ENCODE measurements around the gene FCRL6.

Gene FCRL6

DNA sequence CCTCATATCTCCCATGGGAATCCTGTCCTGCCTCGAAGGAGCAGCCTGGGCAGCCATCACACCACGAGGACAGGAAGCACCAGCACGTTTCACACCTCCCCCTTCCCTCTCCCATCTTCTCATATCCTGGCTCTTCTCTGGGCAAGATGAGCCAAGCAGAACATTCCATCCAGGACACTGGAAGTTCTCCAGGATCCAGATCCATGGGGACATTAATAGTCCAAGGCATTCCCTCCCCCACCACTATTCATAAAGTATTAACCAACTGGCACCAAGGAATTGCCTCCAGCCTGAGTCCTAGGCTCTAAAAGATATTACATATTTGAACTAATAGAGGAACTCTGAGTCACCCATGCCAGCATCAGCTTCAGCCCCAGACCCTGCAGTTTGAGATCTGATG lies 33.2 kb downstream of the FCRL6 start:
- no peak for DNase-seq (ENCODE audit: low read depth, low spot score)

DNA sequence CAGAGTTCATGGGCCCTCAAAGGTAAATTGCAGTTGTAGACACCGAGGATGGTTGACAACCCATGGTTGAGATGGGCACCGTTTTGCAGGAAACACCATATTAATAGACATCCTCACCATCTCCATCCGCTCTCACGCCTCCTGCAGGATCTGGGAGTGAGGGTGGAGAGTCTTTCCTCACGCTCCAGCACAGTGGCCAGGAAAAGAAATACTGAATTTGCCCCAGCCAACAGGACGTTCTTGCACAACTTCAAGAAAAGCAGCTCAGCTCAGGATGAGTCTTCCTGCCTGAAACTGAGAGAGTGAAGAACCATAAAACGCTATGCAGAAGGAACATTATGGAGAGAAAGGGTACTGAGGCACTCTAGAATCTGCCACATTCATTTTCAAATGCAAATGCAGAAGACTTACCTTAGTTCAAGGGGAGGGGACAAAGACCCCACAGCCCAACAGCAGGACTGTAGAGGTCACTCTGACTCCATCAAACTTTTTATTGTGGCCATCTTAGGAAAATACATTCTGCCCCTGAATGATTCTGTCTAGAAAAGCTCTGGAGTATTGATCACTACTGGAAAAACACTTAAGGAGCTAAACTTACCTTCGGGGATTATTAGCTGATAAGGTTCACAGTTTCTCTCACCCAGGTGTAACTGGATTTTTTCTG lies 33.8 kb downstream of the FCRL6 start:
- no peak for DNase-seq (ENCODE audit: low read depth, low spot score)

- DNase-seq (ENCODE audit: low read depth, low spot score) = no peak
Observed at GRCh38 chr1:159838715-159839114, 36.6 kb downstream of the FCRL6 start.

GRCh38 chr1:159839116-159839849 lies 37.1 kb downstream of the FCRL6 start:
- DNase-seq (ENCODE audit: low read depth, low spot score) = no peak

DNA sequence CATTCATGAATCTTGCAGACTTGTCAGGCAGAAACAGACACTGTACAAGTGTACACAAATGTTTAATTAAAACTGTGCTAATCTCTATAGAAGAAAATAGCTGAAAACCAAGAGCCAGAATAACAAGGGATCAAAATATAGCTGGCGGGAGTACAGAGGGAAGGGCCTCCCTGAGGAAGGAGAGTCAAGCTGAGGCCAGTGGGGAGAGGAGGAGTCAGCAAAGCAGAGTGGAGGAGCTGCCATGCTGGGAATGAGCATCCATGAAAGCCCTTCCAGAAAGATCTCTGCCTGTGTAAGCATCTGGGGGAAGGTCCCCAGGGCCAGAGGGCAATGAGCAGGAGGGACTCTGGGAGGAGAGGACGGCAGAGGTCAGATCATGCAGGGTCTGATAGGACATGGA lies 39.6 kb downstream of the FCRL6 start:
- no peak for DNase-seq (ENCODE audit: low read depth, low spot score)

DNA sequence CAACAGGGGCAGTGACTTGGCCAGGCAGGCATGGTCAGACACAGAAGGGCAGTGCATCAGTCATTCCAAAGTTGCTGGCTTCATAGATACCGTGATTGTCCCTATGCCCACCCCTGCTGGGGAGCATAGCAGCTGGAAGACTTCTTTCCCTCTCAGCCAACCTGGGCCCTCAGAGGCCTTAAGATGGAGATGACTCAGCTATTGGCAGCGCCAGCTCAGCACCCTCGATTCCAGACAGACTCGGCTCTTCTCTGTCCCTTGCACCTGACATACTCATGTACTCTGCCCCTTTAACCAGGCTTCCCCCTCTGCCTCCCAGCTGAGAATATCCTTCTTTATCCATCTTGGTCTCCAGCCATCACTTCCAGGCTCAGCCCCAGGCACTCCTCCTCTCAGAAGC lies 41.3 kb downstream of the FCRL6 start:
- no peak for DNase-seq (ENCODE audit: low read depth, low spot score)

DNA sequence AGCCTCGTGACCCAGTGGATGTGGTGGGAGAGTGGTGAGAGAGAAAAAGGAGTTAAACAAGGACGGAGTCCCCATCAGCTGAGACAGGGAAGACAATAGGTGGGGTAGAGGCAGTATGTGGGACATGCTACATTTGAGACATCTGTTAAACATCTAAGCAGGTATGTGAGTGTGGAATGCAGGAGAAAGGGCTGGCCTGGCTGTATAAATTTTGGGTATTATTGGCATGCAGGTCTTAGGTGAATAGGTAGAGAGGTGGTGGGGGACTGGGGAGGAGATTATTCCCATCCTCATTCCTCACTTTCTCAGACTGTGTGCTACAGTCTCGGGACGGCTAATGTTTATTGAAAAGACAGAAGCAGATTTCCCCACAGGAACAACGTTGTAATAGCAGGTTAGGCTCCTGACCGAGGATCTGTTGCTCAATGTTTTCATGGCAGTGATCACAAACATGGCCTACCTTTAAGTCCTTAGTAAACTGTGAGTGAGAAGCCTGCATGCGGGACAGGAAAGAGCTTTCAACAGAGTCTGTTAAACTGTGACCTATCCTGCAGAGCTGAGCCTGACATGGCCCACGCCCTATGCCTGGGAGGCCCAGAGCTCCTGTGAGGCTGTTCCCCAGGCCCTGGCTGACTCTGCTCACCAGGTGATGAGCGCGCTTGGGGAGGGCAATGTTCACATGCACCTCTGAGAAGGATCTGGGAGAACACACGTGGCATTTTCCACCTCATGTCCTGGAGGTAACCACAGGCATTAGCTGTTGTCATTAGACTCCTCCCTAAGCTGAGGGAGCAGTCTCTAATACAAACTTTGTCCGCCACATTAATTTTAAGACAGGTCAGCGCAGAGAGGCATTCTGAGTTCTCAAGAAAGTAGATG lies 43.8 kb downstream of the FCRL6 start:
- no peak for DNase-seq (ENCODE audit: low read depth, low spot score)

- no peak for DNase-seq (ENCODE audit: low read depth, low spot score)
Observed at GRCh38 chr1:159847231-159847630, 45.1 kb downstream of the FCRL6 start.

DNA sequence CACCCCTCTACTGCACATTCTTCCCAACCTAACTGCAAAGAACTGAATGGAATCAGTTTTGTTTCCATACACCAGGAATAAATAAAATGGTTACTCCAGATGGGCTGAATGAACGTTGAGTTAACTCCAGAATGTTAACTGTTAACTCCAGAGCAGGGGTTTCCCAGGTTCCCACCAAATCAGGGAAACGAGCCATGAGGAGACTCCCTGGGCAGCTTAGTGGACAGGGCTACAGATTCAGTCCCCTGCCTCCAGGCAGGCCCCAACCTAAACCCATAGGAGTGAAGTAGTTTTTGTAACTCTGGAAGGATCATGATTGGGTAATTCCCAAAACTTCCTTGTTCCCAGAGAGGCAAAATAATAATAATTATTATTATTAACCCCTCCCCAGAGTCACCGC lies 46.2 kb downstream of the FCRL6 start:
- no peak for DNase-seq (ENCODE audit: low read depth, low spot score)

DNA sequence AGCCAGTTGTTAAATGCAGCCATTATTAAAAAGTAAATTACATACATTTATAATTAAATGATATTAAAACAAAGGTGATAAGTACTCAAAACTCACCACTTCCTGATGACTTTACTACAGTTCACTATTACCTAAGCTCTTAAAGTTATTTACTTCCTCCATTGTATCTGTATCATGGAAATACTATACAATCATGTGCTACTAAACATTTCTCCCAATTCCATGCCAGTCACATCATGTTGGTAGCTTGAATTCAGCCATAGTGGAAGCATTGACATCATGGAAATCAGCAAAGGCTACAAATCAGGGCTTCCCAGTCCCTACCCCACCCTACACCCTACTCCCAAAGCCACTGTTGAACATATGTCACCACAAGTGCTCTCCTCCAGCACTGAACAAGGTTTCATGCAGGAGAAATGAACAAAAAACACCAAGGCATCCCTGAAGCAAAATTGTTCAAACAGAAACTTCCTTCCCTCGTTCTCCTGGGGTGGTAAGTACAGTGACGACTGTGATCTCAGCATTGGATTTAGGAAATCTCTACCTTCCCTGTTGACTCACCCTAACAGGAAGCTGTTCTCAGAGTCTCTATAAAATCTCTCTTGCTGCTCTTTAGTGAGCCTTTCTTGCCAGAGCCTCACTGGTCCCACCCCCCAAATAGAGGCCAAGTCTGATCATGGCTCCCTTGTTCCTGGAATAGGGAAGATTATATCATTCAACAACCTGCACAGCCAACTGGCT lies 47.6 kb downstream of the FCRL6 start:
- no peak for DNase-seq (ENCODE audit: low read depth, low spot score)

- no peak for DNase-seq (ENCODE audit: low read depth, low spot score)
Observed at GRCh38 chr1:159851407-159851806, 49.2 kb downstream of the FCRL6 start.

DNA sequence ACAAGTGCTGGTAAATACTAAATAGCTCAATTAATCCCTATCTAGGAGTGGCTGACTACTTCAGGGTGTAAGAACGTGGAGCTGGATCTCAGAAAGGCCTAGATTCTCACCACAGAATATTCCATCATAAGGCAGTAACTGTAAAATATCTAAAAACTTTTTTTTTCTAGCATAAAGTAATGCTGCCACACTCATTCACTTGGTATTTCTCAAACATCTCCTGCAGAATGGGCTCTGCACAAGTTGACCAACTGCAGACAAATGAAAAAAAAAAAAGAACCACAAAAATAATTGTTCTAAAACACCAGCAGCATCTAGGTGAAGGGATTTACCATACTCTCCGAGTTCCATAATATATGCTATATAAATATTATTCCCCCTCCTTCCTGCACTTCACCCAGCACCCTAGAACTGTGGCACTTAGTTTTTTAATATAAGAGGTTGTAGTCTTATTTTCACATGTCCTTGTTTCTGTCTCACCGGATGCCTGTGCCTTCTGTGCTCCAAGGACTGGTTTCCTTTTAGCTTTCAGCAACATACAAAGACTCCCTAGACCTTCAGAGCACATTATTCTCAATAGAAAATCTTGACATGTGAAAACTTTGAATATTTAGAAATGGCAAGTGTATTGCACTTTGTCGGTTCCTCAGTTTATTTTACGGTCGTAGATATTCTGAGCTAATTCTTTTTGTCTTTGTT lies 51.4 kb downstream of the FCRL6 start:
- no peak for DNase-seq (ENCODE audit: low read depth, low spot score)

DNA sequence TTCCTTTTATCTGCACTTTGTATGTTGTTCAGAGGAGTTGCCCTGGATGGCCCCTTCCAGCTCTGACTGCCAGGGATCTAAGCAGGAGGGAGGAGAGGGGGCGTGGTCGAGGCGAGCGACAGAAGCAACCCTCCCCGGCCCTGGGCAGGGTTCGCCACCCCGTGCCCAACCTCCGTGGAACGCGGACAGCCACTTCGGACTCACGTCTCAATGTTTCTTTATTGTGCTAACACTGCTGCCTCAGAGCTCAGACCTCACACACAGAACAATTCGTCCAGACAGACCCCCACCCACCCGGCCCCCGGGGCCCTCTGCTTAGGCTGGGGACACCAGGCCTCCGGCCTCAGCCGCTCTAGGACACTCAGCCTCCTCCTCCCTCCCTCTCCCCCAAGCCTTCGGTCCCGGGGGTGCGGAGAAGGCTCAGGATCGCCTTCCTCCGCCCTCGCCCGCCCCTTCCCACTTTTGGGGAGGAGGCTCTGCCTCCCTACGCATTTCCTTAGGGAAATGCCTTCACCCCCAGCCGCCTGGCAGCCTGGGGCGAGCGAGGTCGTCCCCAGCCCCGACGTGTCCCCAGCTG lies 52.0 kb downstream of the FCRL6 start:
- peak; percentile 45 for DNase-seq (ENCODE audit: low read depth, low spot score)

DNA sequence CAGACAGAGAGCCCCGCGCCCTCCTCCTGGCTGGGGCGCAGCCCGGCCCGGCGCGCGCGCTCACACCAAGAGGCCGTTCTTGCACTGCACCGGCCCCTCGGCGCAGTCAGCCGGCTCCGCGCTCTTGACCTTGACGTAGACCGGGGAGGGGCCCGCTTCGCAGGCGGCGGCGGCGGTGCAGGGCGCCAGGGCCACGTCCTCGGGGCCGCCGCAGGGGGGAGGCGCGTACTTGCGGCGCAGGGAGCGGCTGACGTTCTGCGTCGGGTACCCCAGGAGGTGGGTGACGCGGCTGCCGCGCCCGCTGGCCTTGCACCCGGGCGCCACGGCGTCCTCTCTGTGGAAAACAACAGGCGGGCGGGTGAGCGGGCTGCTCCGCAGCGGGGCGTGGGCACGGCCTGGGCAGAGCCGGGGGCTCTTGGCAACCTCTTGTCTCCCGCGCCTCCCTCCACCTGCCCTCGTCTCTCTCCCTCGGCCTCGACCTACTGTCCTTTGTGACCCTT lies 52.6 kb downstream of the FCRL6 start:
- peak; percentile 39 for DNase-seq (ENCODE audit: low read depth, low spot score)

- DNase-seq (ENCODE audit: low read depth, low spot score) = no peak
Observed at GRCh38 chr1:159855709-159856108, 53.5 kb downstream of the FCRL6 start.

- DNase-seq (ENCODE audit: low read depth, low spot score) = no peak
Observed at GRCh38 chr1:159856576-159856975, 54.4 kb downstream of the FCRL6 start.

DNA sequence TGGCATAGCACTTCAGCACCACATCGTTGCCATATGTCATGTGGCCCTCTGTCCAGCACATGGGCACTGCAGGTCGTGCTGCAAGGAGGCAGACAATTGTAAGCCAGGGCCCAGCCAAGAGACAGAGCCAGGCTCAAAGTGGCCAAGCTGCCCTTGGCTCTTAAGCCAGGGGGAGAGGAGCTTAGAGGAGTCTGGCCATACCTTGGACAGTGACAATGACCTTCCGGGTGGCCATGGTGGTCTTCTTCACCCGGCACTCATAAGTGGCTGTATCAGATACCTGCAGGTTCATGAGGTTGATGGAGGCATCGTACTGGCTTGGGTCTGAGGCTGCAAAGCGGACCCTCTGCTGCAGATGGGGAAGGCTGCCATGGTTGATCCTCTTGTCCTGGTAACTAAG lies 55.7 kb downstream of the FCRL6 start:
- no peak for DNase-seq (ENCODE audit: low read depth, low spot score)

GRCh38 chr1:159859767-159860322 lies 57.7 kb downstream of the FCRL6 start:
- no peak for DNase-seq (ENCODE audit: low read depth, low spot score)

DNA sequence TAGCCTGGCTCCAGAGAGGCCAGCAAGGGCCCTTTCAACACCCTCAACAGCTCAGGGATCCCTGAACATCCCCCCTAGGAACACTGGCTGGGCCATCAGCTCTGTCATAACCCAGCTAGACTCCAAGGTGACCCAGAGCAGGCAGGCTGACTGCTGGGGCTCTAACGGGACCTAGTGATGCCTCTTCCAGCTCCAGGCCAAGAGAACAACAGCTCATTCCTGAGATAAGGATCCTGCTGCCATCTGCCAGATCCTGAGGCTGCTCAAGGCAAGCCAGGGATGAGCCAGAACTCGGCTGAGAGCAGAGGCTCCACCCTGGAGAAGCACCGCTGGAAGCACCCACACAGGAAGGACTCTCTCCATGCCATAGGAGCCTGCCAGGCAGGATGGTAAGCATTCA lies 58.3 kb downstream of the FCRL6 start:
- DNase-seq (ENCODE audit: low read depth, low spot score) = no peak

DNA sequence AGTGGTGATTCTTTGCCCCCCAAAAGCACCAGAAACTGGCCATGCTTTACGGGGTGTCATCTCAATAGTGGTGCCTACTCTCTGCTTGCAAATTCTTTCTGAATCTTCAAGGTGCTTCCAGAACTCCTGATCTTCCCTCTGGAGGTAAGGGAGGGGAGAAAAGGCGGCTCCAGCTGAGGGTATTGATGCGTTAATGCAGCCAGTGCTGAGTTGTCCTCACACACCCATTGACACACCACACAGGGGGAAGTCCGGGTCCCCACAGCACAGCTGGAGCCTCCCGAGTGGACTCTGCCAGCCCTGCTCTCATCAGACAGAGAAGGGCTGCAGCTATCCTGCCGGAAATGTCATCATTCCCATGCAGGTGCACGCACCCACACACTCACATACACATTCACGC lies 59.1 kb downstream of the FCRL6 start:
- DNase-seq (ENCODE audit: low read depth, low spot score) = no peak

All from ELF-1 (cell line).